GM19395 (cell line): Measurements from ENCODE around the gene SLC35B4.

Source experiments
- ATAC-seq: cut with Tn5 transposase; IDR thresholded peaks from one replicate; pipeline ENCODE4 v1.9.1; 2021; ENCODE audit warnings: mild to moderate bottlenecking, moderate library complexity; ENCODE audit not compliant: unreplicated experiment

Gene SLC35B4

DNA sequence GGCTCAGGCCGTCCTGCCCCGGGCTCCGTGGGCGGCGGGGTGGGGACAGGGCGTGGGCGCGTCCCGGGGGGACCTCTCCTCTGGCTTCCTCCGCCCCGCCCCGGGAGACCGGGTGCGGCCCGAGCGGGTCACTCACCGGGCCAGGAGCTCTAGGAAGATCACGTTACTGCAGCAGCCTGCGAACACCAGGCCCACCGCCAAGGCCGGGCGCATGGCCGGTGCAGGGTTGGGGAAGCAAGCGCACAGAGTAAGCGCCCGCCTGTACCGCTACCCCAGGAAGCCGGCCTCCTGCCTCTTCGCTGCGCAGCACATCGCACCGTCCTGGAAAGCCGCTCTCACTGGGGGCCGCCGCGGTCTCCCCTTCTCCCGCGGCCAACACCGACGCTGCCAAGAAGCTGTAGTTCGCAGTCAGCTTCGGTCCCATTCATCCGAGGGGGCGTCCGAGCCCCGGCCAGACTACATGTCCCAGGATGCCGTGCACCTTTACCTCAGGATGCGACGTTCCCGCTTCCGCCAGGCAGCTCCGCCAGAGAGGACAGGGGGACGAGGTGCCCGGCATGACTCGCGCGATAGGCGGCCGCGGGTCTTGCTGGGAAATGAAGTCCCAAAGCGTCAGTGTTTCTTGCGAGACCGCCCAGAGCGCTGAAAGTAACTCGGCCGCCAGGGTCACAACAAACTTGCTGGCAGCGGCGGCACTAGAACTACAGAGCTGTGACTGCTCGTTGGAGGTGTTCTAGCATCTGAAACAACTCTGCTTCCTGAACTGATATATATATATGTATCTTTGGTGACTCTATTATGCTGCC is at the start of gene SLC35B4:
Gene SLC35B4, minus strand, starts transcription at position 392 of the 806 bp plus-strand sequence. Its CDS starts 179 bp downstream, at position 213.
- peak; percentile 99 for ATAC-seq

- no peak for ATAC-seq
These were observed 49.8 kb upstream of the SLC35B4 start for GRCh38 chr7:134366481-134366880.

- ATAC-seq = no peak
These were observed 48.8 kb upstream of the SLC35B4 start for GRCh38 chr7:134365341-134366054.

GRCh38 chr7:134364619-134365037 is 47.9 kb upstream of the SLC35B4 start:
- ATAC-seq = no peak

DNA sequence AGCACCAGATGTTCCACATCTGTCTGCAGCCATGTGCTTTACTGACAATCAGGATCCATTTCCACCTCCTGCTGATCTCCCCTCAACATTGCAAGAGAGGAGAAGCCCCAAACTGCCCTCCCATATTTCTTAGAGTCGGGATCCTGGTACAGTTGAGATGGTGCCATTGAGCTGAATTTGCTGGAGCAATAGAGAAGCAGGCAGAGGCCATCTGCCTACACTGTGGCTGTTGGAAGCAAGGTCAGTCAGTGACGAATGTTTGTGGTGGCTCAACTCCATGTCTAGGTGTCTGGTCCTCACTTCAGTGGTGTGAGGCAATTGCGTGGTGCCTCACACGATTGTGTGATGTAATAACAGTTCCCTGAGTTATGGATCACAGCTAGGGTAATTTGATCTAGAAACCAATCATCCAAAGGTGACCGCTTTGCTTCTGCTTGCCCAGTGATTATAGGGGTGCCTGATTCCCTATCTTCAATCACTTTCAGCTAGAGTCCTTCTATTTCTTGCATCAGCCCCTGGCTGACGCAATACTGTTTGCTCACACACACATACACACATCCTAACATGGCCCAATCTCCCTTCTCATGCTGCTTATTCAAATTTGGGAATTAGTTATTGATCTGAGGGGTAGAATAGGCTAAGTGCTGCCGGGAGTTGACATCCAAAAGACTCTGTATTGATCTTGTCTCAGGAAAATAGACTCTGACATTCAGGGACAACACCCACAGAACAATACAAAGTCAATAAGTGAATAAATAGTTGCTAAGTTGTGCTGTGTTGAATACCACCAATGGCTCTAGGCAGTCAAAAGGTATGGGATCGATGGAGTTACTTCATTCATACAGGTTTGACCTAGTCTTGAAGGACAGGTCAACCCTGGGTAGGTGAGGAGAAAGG is 46.1 kb upstream of the SLC35B4 start:
- ATAC-seq = no peak

- no peak for ATAC-seq
These were observed 43.2 kb upstream of the SLC35B4 start for GRCh38 chr7:134359787-134360432.

- ATAC-seq = no peak
These were observed 40.8 kb upstream of the SLC35B4 start for GRCh38 chr7:134357486-134357885.

DNA sequence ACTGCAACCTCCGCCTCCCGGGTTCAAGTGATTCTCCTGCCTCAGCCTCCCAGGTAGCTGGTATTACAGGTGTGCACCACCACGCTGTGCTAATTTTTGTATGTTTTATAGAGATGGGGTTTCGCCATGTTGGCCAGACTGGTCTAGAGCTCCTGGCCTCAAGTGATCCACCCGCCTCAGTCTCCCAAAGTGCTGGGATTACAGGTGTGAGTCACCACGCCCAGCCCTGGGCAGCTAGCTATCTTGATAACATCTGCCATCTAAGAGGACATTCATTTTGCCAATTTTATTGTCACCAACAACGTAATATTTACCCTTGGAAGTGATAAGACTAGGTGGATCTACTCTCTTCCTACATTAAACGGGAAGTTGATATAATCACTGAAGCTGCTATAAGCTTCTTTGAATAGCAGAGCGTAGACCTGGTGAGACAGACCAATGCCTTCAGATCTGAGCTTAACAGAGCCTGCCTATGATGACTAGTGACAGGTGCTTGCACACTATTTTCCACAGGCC is 39.7 kb upstream of the SLC35B4 start:
- ATAC-seq = no peak

DNA sequence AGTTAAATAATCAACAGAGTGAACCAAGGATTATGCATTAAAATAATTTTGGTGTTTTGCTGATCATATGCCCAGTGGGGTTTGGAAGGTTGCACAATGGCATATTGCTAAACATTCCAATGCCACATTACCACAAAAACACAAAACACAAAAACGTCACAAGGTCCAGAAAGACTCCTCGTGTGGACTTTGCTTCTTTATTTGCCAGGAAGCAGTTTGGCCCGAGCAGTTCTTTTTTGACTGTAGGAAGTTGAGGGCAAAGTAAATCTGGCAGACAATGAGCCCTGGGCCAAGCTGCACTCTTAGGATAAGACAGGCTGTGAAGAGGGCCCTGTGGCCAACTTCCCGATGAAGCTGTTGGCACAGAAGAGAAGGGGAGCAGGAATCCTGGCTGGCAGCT is 39.2 kb upstream of the SLC35B4 start:
- ATAC-seq = no peak

DNA sequence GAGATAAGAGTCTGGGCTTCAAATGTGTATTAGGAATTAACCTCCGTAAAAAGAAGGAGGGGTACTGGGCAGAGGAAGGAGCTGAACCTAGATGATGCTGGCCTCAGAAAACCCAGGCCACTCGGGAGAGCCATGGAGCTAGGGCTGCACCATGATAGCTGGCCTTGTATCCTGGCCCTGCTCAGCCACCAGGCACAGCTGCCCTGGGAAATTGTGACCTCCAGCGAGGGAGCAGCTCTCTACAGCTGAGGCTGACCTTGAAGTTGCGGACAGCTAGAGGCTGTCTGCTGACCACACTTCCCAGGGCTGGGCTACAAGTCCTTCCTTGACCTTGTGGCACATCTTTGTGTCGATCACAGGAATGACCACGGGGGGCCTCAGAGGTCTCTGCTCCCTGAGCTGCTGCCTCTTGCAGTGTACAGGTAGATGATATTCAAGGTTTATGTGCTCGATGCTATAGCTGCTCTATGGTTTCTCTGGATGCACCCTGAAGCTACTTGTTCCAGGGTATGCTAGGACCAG is 38.3 kb upstream of the SLC35B4 start:
- ATAC-seq = no peak

- ATAC-seq = no peak
These were observed 36.7 kb upstream of the SLC35B4 start for GRCh38 chr7:134353411-134353810.

DNA sequence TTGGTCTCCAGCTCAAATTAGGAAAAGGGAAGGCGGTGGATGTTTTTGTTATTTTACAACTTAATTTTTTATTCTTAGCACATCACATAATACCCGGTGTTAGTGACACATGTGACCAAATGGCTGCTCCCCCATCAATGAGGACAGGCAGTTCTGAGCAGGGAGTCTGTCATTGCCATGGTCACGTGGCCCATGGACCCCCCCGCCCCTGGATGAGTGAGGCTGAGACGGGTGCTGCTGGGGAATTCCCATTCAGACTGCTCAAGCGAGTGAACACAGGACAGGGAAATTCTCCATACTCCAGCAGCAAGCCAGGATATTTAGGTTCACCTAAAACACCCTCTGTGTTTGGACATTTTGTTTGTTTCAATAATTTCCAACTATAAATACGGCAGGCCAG is 34.7 kb upstream of the SLC35B4 start:
- no peak for ATAC-seq

DNA sequence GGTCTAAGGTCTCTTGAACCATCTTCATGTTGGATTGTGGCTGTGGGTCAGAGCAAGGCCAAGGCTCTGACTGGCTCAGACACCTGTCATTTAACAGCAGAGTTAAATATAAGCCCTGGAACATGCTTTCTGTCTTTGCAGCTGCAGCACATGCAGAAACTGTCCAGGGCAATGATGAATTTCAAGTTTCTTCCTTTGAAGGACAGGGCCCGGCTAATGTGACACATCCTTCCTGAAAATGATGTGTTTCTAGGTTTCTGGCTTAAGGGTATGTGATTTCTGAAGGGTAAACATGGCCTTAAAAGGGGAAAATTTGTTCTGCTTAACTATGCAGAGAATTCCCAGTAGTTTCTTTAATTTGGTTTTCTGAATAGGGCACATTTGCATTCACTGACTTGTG is 34.0 kb upstream of the SLC35B4 start:
- no peak for ATAC-seq

DNA sequence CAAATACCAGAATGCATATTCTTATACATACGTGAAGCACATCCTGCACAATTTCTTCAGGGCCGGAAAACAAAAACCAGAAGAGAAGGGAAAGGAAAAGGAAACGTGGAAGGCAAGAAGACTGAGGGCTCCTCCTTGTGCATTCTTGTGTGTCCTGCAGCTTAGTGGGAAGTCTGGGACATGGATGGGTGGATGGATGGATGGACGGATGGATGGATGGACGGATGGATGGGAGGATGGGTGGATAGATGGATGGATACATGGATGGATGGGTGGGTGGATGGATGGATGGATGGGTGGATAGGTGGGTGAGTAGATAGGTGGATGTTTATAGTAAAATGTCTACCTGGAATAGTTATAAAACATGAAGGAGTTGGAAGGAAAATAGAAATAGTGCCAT is 30.8 kb upstream of the SLC35B4 start:
- no peak for ATAC-seq

DNA sequence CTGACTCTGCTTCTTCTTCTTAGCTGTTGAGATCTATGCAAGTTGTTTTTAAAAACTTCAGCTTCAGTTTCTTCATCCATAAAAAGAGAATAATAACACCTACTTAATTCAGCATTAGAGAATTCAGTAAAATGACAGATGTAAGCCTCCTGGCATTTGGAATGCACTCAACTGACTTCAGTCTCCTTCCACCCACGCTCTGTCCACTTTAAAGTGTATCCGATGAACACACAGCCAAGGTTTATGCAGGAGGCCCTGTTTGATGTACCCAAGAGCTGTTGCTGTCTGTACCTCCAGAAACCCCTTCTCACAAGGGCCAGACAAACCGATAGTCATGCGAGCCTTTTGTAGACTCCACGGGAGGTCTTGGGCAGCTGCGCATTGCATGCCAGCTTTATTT is 27.1 kb upstream of the SLC35B4 start:
- no peak for ATAC-seq

DNA sequence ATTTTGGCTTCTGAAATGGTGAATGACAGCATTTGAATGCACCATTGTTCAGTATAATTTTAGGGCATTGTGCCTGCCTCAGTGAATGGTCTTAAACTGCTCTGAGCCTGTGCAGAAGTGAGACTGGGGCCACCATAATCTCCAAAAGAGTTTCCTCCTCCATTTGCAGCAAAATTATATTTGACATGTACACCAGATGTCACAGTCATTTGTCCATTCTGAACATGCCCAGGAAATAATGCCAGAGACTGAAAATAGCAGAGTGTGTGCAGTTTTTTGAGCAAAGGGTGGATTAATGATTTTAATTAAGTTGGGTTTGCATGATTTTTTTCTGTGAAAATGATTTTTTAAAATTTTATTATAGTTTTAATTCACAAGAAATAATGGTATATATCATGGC is 26.4 kb upstream of the SLC35B4 start:
- ATAC-seq = no peak

DNA sequence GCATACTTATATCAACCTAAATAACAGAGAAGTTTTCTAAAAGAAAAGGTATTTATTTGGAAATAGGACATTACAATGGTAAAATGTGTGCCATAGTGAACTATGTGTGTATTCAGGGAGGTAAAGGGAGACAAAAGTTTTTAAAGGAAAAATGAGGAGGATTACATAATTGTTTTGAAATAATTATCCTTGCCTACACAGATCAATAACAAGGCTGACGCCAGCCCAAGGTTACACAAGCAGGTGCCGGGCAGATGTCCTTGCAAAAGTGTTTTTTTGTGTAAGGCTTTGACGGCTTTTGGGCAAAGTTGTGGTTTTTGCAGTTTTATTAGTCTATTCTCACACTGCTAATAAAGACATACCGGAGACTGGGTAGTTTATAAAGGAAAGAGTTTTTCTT is 22.7 kb upstream of the SLC35B4 start:
- no peak for ATAC-seq

GRCh38 chr7:134337980-134338379 is 21.2 kb upstream of the SLC35B4 start:
- no peak for ATAC-seq

GRCh38 chr7:134334408-134334807 is 17.7 kb upstream of the SLC35B4 start:
- no peak for ATAC-seq

GRCh38 chr7:134333943-134334342 is 17.2 kb upstream of the SLC35B4 start:
- no peak for ATAC-seq
